Loucy (cell line): ENCODE results near the gene HABP4.
"Not testable (repeated sequence)": the region's sequence is repeated elsewhere in the genome, so short reads cannot be mapped to it uniquely, and the experiment has no call there.

Source experiments
- H2AFZ ChIP-seq: fragments of 200-600 bp; sonication (generic); 2 replicates; pipeline ENCODE4 v1.6.0; 2016; ENCODE audit warnings: antibody characterized with exemption, mild to moderate bottlenecking, low read length, moderate library complexity
- H3F3A ChIP-seq: fragments of 200-600 bp; 2 replicates; pipeline ENCODE4 v1.6.0; 2016; ENCODE audit warnings: antibody characterized with exemption, low read depth, mild to moderate bottlenecking
- H3K27me3 ChIP-seq: fragments of 200-600 bp; sonication (generic); 2 replicates; pipeline ENCODE4 v1.6.1; 2014; ENCODE audit warnings: low read length, mild to moderate bottlenecking; ENCODE audit not compliant: insufficient read depth, poor library complexity, severe bottlenecking
- H3K36me3 ChIP-seq: fragments of 200-600 bp; sonication (generic); 2 replicates; pipeline ENCODE4 v1.6.1; 2016; ENCODE audit warnings: low read length; ENCODE audit not compliant: insufficient read depth
- H3K4me1 ChIP-seq: fragments of 200-600 bp; sonication (generic); 2 replicates; pipeline ENCODE4 v1.5.1; 2014; ENCODE audit warnings: low read length, mild to moderate bottlenecking; ENCODE audit not compliant: insufficient read depth, poor library complexity, severe bottlenecking
- H3K4me2 ChIP-seq: fragments of 200-600 bp; sonication (generic); 2 replicates; pipeline ENCODE4 v1.6.0; 2014; ENCODE audit warnings: antibody characterized with exemption, low read length, low read depth, mild to moderate bottlenecking; ENCODE audit not compliant: poor library complexity, severe bottlenecking
- H3K4me3 ChIP-seq: fragments of 200-600 bp; sonication (generic); 2 replicates; pipeline ENCODE4 v1.5.1; 2014; ENCODE audit warnings: low read length, mild to moderate bottlenecking, mixed read lengths; ENCODE audit not compliant: poor library complexity, severe bottlenecking
- H3K79me2 ChIP-seq: fragments of 200-600 bp; sonication (generic); 2 replicates; pipeline ENCODE4 v1.6.1; 2014; ENCODE audit warnings: low read length; ENCODE audit not compliant: insufficient read depth
- H3K9ac ChIP-seq: fragments of 200-600 bp; sonication (generic); 2 replicates; pipeline ENCODE4 v1.6.0; 2014; ENCODE audit warnings: mild to moderate bottlenecking, low read depth, low read length, moderate library complexity; ENCODE audit not compliant: poor library complexity, severe bottlenecking
- H3K9me2 ChIP-seq: fragments of 200-600 bp; sonication (generic); replicated peaks from 2 replicates; pipeline ENCODE4 v1.6.1; 2016; ENCODE audit warnings: low read depth, low read length, mixed read lengths
- H3K9me3 ChIP-seq: fragments of 200-600 bp; sonication (generic); 2 replicates; pipeline ENCODE4 v1.6.1; 2014; ENCODE audit warnings: mild to moderate bottlenecking, antibody characterized with exemption, low read length, low read depth; ENCODE audit not compliant: insufficient read depth
- H4K20me1 ChIP-seq: fragments of 200-600 bp; sonication (generic); 2 replicates; pipeline ENCODE4 v1.6.0; 2014; ENCODE audit warnings: antibody characterized with exemption, low read length, mild to moderate bottlenecking; ENCODE audit not compliant: insufficient read depth, poor library complexity, severe bottlenecking
- CTCF ChIP-seq: fragments of 200-600 bp; sonication (generic); conservative IDR thresholded peaks from 2 replicates; pipeline ENCODE4 v1.5.1; 2014; ENCODE audit warnings: mild to moderate bottlenecking, antibody characterized with exemption, low read length
- EZH2phosphoT487 ChIP-seq: fragments of 200-600 bp; IDR thresholded peaks from 2 replicates; pipeline ENCODE4 v1.6.1; 2018; ENCODE audit warnings: antibody characterized with exemption, mild to moderate bottlenecking, moderate library complexity, borderline replicate concordance

Gene HABP4

GRCh38 chr9:96502539-96503373, 52.8 kb downstream of the HABP4 start:
- no peaks in the 10 kb centered on the region for H3K9me2 ChIP-seq
- H2AFZ ChIP-seq: no peak overlapping the region; the same call in 1 of the 2 replicates
- H4K20me1 ChIP-seq: no peaks in the 10 kb centered on the region
- H3F3A ChIP-seq: no peaks in the 10 kb centered on the region
- H3K9me3 ChIP-seq: no peaks in the 10 kb centered on the region
- TF ChIP-seq CTCF: no peak
- TF ChIP-seq EZH2phosphoT487: no peak
- no peak overlapping the region for H3K4me2 ChIP-seq
- H3K27me3 ChIP-seq: no peaks in the 10 kb centered on the region
- no peaks in the 10 kb centered on the region for H3K79me2 ChIP-seq
- no peak overlapping the region for H3K9ac ChIP-seq
- no peak overlapping the region for H3K4me3 ChIP-seq
- no peaks in the 10 kb centered on the region for H3K36me3 ChIP-seq
- H3K4me1 ChIP-seq: no peaks in the 10 kb centered on the region

- not testable (repeated sequence) for H3K36me3 ChIP-seq, H3K9me3 ChIP-seq, H3K4me2 ChIP-seq, H4K20me1 ChIP-seq, H3K9me2 ChIP-seq, H3K4me3 ChIP-seq, H2AFZ ChIP-seq, H3K27me3 ChIP-seq, H3K79me2 ChIP-seq, H3K4me1 ChIP-seq, H3K9ac ChIP-seq, H3F3A ChIP-seq
Measured at GRCh38 chr9:96503374-96503748, 53.4 kb downstream of the HABP4 start.

- no peak for TF ChIP-seq CTCF
- TF ChIP-seq EZH2phosphoT487: no peak
- Histone ChIP-seq H3F3A (no peaks in the 10 kb centered on the region), H3K4me1 (no peaks in the 10 kb centered on the region), H3K4me3 (no peak overlapping the region), H3K9ac (no peak overlapping the region), H4K20me1 (no peaks in the 10 kb centered on the region), H3K79me2 (no peaks in the 10 kb centered on the region), H3K9me3 (no peaks in the 10 kb centered on the region), H2AFZ (no peak overlapping the region), H3K4me2 (no peak overlapping the region), H3K9me2 (no peaks in the 10 kb centered on the region), H3K36me3 (no peaks in the 10 kb centered on the region), H3K27me3 (no peaks in the 10 kb centered on the region)
Measured at GRCh38 chr9:96503918-96504317, 53.9 kb downstream of the HABP4 start.
